Endothelial cell of umbilical vein (primary cell): ENCODE measurements around the gene SERPINA5. TPM values are rescaled to one million over a fixed set of nuclear protein-coding genes. Genes with fewer than 3 reads are reported as not detected.

ENCODE experiments used
- BruUV-seq: library from RNA; stranded (reverse); fragments of 400-500 nt; replicated peaks from 2 replicates; lab custom pipeline; 2021; lab: Mats Ljungman, UMichigan
- CTCF ChIA-PET: fragments of 300-600, 350-600 bp; sonication (Branson Sonifier 250); formaldehyde crosslinking; loops from one replicate; lab custom pipeline; 2021; ENCODE audit warnings: antibody characterized with exemption, inconsistent platforms; lab: Charles Lee
- POLR2A ChIA-PET: fragments of 300-600, 350-600 bp; sonication (Branson Sonifier 250); formaldehyde crosslinking; loops from one replicate; lab custom pipeline; 2021; ENCODE audit warnings: antibody characterized with exemption, inconsistent platforms; lab: Charles Lee
- DNase-seq: peaks from one replicate; pipeline ENCODE4 v3.0.0-alpha.2; 2011; ENCODE audit warnings: low read depth, low spot score
- FAIRE-seq: peaks from 2 replicates; lab custom pipeline; 2011; peaks lifted over from hg19 to GRCh38; lab: Jason Lieb, UNC
- H2AFZ ChIP-seq: 2 replicates; pipeline ENCODE4 v1.6.0; 2012; ENCODE audit warnings: low read depth, low read length, control low read depth, inconsistent platforms
- H3K27ac ChIP-seq: 2 replicates; pipeline ENCODE4 v1.5.1; 2011; ENCODE audit warnings: low read depth, mild to moderate bottlenecking, control low read depth, low read length, moderate library complexity; ENCODE audit not compliant: insufficient read depth
- H3K27me3 ChIP-seq, 2 experiments: 2 replicates each; pipeline versions ENCODE4 v1.6.0 to v1.6.1; 2011; ENCODE audit warnings: low read length in 2 of 2, mixed read lengths in 1 of 2; ENCODE audit not compliant: control insufficient read depth in 2 of 2, insufficient read depth in 2 of 2
- H3K36me3 ChIP-seq, 2 experiments: 2 replicates in 1 of 2; 3 replicates in 1 of 2; pipeline ENCODE4 v1.5.1; 2011; ENCODE audit warnings: low read length in 2 of 2, mild to moderate bottlenecking in 1 of 2, moderate library complexity in 1 of 2; ENCODE audit not compliant: control insufficient read depth in 2 of 2, insufficient read depth in 2 of 2; ENCODE audit errors: extremely low read depth in 1 of 2
- H3K4me1 ChIP-seq: 3 replicates; pipeline ENCODE4 v1.5.1; 2011; ENCODE audit warnings: mild to moderate bottlenecking, low read length; ENCODE audit not compliant: control insufficient read depth, insufficient read depth; ENCODE audit errors: extremely low read depth
- H3K4me2 ChIP-seq: 2 replicates; pipeline ENCODE4 v1.6.1; 2011; ENCODE audit warnings: low read length, control low read depth, mixed read lengths; ENCODE audit not compliant: insufficient read depth
- H3K4me3 ChIP-seq, 3 experiments: fragments of 200-600 bp in 1 of 3; sonication (generic), shearing (Covaris generic) in 1 of 3; replicated peaks in 1 of 3; 2 replicates each; pipeline ENCODE4 v1.5.1; 2011 to 2016; ENCODE audit warnings: control low read depth in 3 of 3, low read length in 3 of 3, mild to moderate bottlenecking in 2 of 3, inconsistent platforms in 1 of 3, low read depth in 1 of 3, moderate library complexity in 1 of 3; ENCODE audit not compliant: insufficient read depth in 1 of 3
- H3K79me2 ChIP-seq: 2 replicates; pipeline ENCODE4 v1.6.0; 2012; ENCODE audit warnings: low read length, inconsistent platforms; ENCODE audit not compliant: control insufficient read depth, insufficient read depth
- H3K9ac ChIP-seq: replicated peaks from 2 replicates; pipeline ENCODE3; 2011; ENCODE audit warnings: low read length, control low read depth; ENCODE audit not compliant: insufficient read depth; ENCODE audit errors: extremely low read depth
- H3K9me1 ChIP-seq: replicated peaks from 3 replicates; pipeline ENCODE4 v1.6.0; 2011; ENCODE audit warnings: mild to moderate bottlenecking, low read length; ENCODE audit not compliant: control insufficient read depth, insufficient read depth; ENCODE audit errors: extremely low read depth
- H3K9me3 ChIP-seq: replicated peaks from 2 replicates; pipeline ENCODE4 v1.5.1; 2012; ENCODE audit warnings: low read length, inconsistent platforms; ENCODE audit not compliant: control insufficient read depth, insufficient read depth
- H4K20me1 ChIP-seq: replicated peaks from 2 replicates; pipeline ENCODE3; 2011; ENCODE audit warnings: mild to moderate bottlenecking, low read length; ENCODE audit not compliant: control insufficient read depth, insufficient read depth; ENCODE audit errors: extremely low read depth
- CTCF ChIP-seq, 2 donors: IDR thresholded peaks; 1 replicate in 1 of 2; 2 replicates in 1 of 2; pipeline ENCODE4 v1.5.1; 2011; ENCODE audit warnings: low read length in 2 of 2, mild to moderate bottlenecking in 2 of 2, moderate library complexity in 2 of 2, control low read depth in 1 of 2, inconsistent platforms in 1 of 2, low read depth in 1 of 2; ENCODE audit not compliant: insufficient read depth in 1 of 2; ENCODE audit errors: extremely low read depth in 1 of 2
- EZH2 ChIP-seq: IDR thresholded peaks from 2 replicates; pipeline ENCODE4 v1.6.1; 2012; ENCODE audit warnings: borderline replicate concordance, low read depth, mild to moderate bottlenecking, moderate library complexity, low read length, inconsistent platforms; ENCODE audit not compliant: severe bottlenecking
- FOS ChIP-seq: IDR thresholded peaks from 2 replicates; pipeline ENCODE4 v1.6.1; 2011; ENCODE audit warnings: mild to moderate bottlenecking, low read length, moderate library complexity, borderline replicate concordance; ENCODE audit not compliant: insufficient read depth
- GATA2 ChIP-seq: IDR thresholded peaks from 2 replicates; pipeline ENCODE4 v1.7.0; 2011; ENCODE audit warnings: low read depth, mild to moderate bottlenecking, moderate library complexity, mixed read lengths, low read length; ENCODE audit not compliant: insufficient read length, insufficient read depth
- JUN ChIP-seq: IDR thresholded peaks from 2 replicates; pipeline ENCODE4 v1.6.1; 2011; ENCODE audit warnings: borderline replicate concordance, low read depth; ENCODE audit not compliant: insufficient read length, insufficient read depth
- MAX ChIP-seq: IDR thresholded peaks from 2 replicates; pipeline ENCODE4 v1.6.1; 2011; ENCODE audit not compliant: insufficient read depth, insufficient read length
- MYC ChIP-seq: IDR thresholded peaks from one replicate; pipeline ENCODE4 v1.6.1; 2011; ENCODE audit warnings: mild to moderate bottlenecking, low read depth, low read length
- POLR2A ChIP-seq: IDR thresholded peaks from 2 replicates; pipeline ENCODE4 v1.6.1; 2012; ENCODE audit warnings: low read depth, mild to moderate bottlenecking, control low read depth, low read length
- POLR2AphosphoS5 ChIP-seq: IDR thresholded peaks from 2 replicates; pipeline ENCODE4 v1.6.1; 2012; ENCODE audit warnings: low read depth, mild to moderate bottlenecking, control low read depth, low read length, moderate library complexity; ENCODE audit not compliant: insufficient read depth
- dilution Hi-C: fragments of 300-500 bp; cut with MboI; formaldehyde crosslinking; loops from one replicate; pipeline ENCODE4 v1.15.0; 2019; ENCODE audit warnings: low sequenced_read_pairs; ENCODE audit not compliant: extremely low pct_ligation_motif_present
- intact Hi-C: fragments of 100-400 bp; cut with micrococcal nuclease; formaldehyde crosslinking; loops from one replicate; pipeline ENCODE4 v1.10.0; 2022
- polyA plus RNA-seq, 4 experiments: library from polyadenylated mRNA; depleted of rRNA in 3 of 4; stranded (reverse) in 3 of 4; unstranded in 1 of 4; fragments of >200 nt; gene quantifications; 2 replicates each; pipeline versions ENCODE4 v1.2.1 to v1.2.3, GENCODE V29; 2011 to 2012; ENCODE audit warnings: missing spikeins in 1 of 4
- total RNA-seq: library from RNA; stranded (reverse); gene quantifications from 2 replicates; pipeline ENCODE4 v1.2.3, GENCODE V29; 2021

SERPINA5 gene
- total and polyA plus RNA-seq, 2 donors (not counting 3 experiments of a cell fraction or from before 2014, with no cell fraction given): 0.12 TPM; not detected in 1

- TF ChIP-seq MYC (no peak), POLR2A (no peak), GATA2 (no peak), EZH2 (no peak), JUN (no peak), POLR2AphosphoS5 (no peak), MAX (no peak), FOS (no peak)
- Histone ChIP-seq H3K27ac (no peak overlapping the region), H3K4me2 (no peak overlapping the region), H2AFZ (no peak overlapping the region), H3K9me1 (no peaks in the 10 kb centered on the region), H3K27me3 (no peaks in the 10 kb centered on the region), H3K9ac (no peak overlapping the region), H3K36me3 (no peaks in the 10 kb centered on the region), H4K20me1 (no peaks in the 10 kb centered on the region), H3K79me2 (no peaks in the 10 kb centered on the region), H3K4me1 (no peaks in the 10 kb centered on the region), H3K4me3 (no peak overlapping the region), H3K9me3 (no peaks in the 10 kb centered on the region)
- BruUV-seq: no TSS peak
- no peak for DNase-seq
- dilution Hi-C loops (no loop called here), intact Hi-C loops (no loop called here)
- POLR2A ChIA-PET: no interaction called here
- FAIRE-seq: no peak
- CTCF ChIA-PET: interaction anchor here (1.3 kb wide), 1 partner anchor 43 kb away, joined by 4 read pairs; no protein-coding TSS in a partner anchor
Measured at GRCh38 chr14:94592457-94592856, 11.2 kb downstream of the SERPINA5 start.

GRCh38 chr14:94593376-94593748, 12.1 kb downstream of the SERPINA5 start:
- no TSS peak for BruUV-seq
- POLR2A ChIA-PET: no interaction called here
- Histone ChIP-seq H3K27me3 (no peaks in the 10 kb centered on the region), H4K20me1 (no peaks in the 10 kb centered on the region), H3K27ac (no peak overlapping the region), H3K4me1 (no peaks in the 10 kb centered on the region), H3K36me3 (no peaks in the 10 kb centered on the region), H3K9ac (no peak overlapping the region), H3K4me3 (no peak overlapping the region), H3K4me2 (no peak overlapping the region), H3K9me1 (no peaks in the 10 kb centered on the region), H3K79me2 (no peaks in the 10 kb centered on the region), H2AFZ (no peak overlapping the region), H3K9me3 (no peaks in the 10 kb centered on the region)
- CTCF ChIA-PET: no interaction called here
- dilution Hi-C loops: no loop called here
- DNase-seq (no peak), FAIRE-seq (no peak)
- intact Hi-C loops: no loop called here
- TF ChIP-seq MAX: no peak
- TF ChIP-seq EZH2: no peak
- no peak for TF ChIP-seq CTCF (IDR thresholded peaks at IDR 0.05; ENCODE audit: extremely low read depth in 1 of 2, insufficient read depth in 1 of 2, low read depth in 1 of 2, low read length in 2 of 2)
- no peak for TF ChIP-seq GATA2
- TF ChIP-seq MYC: no peak
- no peak for TF ChIP-seq JUN
- TF ChIP-seq POLR2A: no peak
- TF ChIP-seq POLR2AphosphoS5: no peak
- TF ChIP-seq FOS: no peak
